HepG2 (cell line): ENCODE measurements around the gene NT5M. TPM values are rescaled to one million over a fixed set of nuclear protein-coding genes. Genes with fewer than 3 reads are reported as not detected.
A peak's percentile ranks its signal among the peaks of the same experiment; 100 is the strongest.

ENCODE experiments used
- BHLHE40 ChIP-seq: IDR thresholded peaks from 2 replicates; pipeline ENCODE4 v1.6.1; 2011; ENCODE audit warnings: low read length, improper control_type of control experiment
- CEBPG ChIP-seq: IDR thresholded peaks from 2 replicates; pipeline ENCODE4 v1.6.1; 2016
- HIVEP1 ChIP-seq: sonication (generic); formaldehyde crosslinking; IDR thresholded peaks from 2 replicates; pipeline ENCODE4 v1.4.0; 2020; ENCODE audit warnings: mild to moderate bottlenecking, missing genetic modification reagents
- KDM5A ChIP-seq: fragments of 200-600 bp; sonication (generic); IDR thresholded peaks from 2 replicates; pipeline ENCODE4 v1.7.0; 2018; ENCODE audit warnings: antibody characterized with exemption, mild to moderate bottlenecking, low read length, borderline replicate concordance
- KMT2A ChIP-seq: sonication (generic); formaldehyde crosslinking; IDR thresholded peaks from 2 replicates; pipeline ENCODE4 v1.4.0; 2020; ENCODE audit warnings: missing genetic modification reagents
- NAIF1 ChIP-seq: sonication (generic); formaldehyde crosslinking; IDR thresholded peaks from 2 replicates; pipeline ENCODE4 v1.5.0; 2020; ENCODE audit warnings: mild to moderate bottlenecking, missing genetic modification reagents, borderline replicate concordance
- PPARG ChIP-seq: conservative IDR thresholded peaks from 2 replicates; pipeline ENCODE4 v1.6.1; 2016; ENCODE audit warnings: missing biosample characterization, missing genetic modification reagents
- RORA ChIP-seq: sonication (generic); formaldehyde crosslinking; IDR thresholded peaks from 2 replicates; pipeline ENCODE4 v1.5.0; 2020; ENCODE audit warnings: mild to moderate bottlenecking, missing genetic modification reagents, moderate library complexity
- TBP ChIP-seq: sonication (generic); formaldehyde crosslinking; IDR thresholded peaks from 2 replicates; pipeline ENCODE4 v1.5.0; 2020; ENCODE audit warnings: missing genetic modification reagents
- TBX2 ChIP-seq: sonication (generic); formaldehyde crosslinking; IDR thresholded peaks from 2 replicates; pipeline ENCODE4 v1.5.0; 2020; ENCODE audit warnings: missing genetic modification reagents, mild to moderate bottlenecking, borderline replicate concordance
- TSC22D2 ChIP-seq: sonication (generic); formaldehyde crosslinking; IDR thresholded peaks from 2 replicates; pipeline ENCODE4 v1.5.1; 2020; ENCODE audit warnings: missing genetic modification reagents, mild to moderate bottlenecking, borderline replicate concordance
- XBP1 ChIP-seq: sonication (generic); formaldehyde crosslinking; IDR thresholded peaks from 2 replicates; pipeline ENCODE4 v1.5.0; 2020; ENCODE audit warnings: missing genetic modification reagents
- ZFP90 ChIP-seq: sonication (generic); formaldehyde crosslinking; IDR thresholded peaks from 2 replicates; pipeline ENCODE4 v1.8.0; 2022; ENCODE audit warnings: missing genetic modification reagents, mild to moderate bottlenecking, inconsistent platforms, borderline replicate concordance
- ZNF12 ChIP-seq: sonication (generic); formaldehyde crosslinking; IDR thresholded peaks from 2 replicates; pipeline ENCODE4 v1.5.0; 2020; ENCODE audit warnings: missing genetic modification reagents
- ZNF326 ChIP-seq: sonication (generic); formaldehyde crosslinking; IDR thresholded peaks from 2 replicates; pipeline ENCODE4 v1.4.0; 2020; ENCODE audit warnings: missing genetic modification reagents, borderline replicate concordance
- ZNF343 ChIP-seq: sonication (generic); formaldehyde crosslinking; IDR thresholded peaks from 2 replicates; pipeline ENCODE4 v1.4.0; 2020; ENCODE audit warnings: mild to moderate bottlenecking, missing genetic modification reagents
- ZNF446 ChIP-seq: sonication (generic); formaldehyde crosslinking; IDR thresholded peaks from 2 replicates; pipeline ENCODE4 v1.5.0; 2020; ENCODE audit warnings: mild to moderate bottlenecking, missing genetic modification reagents
- ZNF546 ChIP-seq: sonication (generic); formaldehyde crosslinking; conservative IDR thresholded peaks from 2 replicates; pipeline ENCODE4 v1.8.1; 2023; ENCODE audit warnings: mild to moderate bottlenecking, missing genetic modification reagents
- ZNF672 ChIP-seq: sonication (generic); formaldehyde crosslinking; IDR thresholded peaks from 2 replicates; pipeline ENCODE4 v1.8.1; 2022; ENCODE audit warnings: missing genetic modification reagents
- ZSCAN20 ChIP-seq: sonication (generic); formaldehyde crosslinking; IDR thresholded peaks from 2 replicates; pipeline ENCODE4 v1.4.0; 2020; ENCODE audit warnings: missing genetic modification reagents, mild to moderate bottlenecking, borderline replicate concordance
- polyA plus RNA-seq, 8 experiments: library from polyadenylated mRNA; depleted of rRNA in 3 of 8; stranded (reverse) in 7 of 8; unstranded in 1 of 8; fragments of >200 nt; fragmentation: Illumina TruSeq in 4 of 8; extraction: Trizol in 4 of 8; gene quantifications; 2 replicates each; pipeline versions ENCODE4 v1.2.1 to v1.2.3, GENCODE V29; 2011 to 2016; ENCODE audit warnings: low read depth in 4 of 8, missing spikeins in 1 of 8, mixed read lengths in 1 of 8; ENCODE audit not compliant: insufficient read depth in 1 of 8
- total RNA-seq, 5 experiments: library from RNA; depleted of rRNA; stranded (reverse); fragments of >200 nt; fragmentation: Illumina TruSeq; extraction: Trizol; gene quantifications; 2 replicates each; pipeline ENCODE4 v1.2.3, GENCODE V29; 2016; ENCODE audit warnings: low read depth in 1 of 5
- TF ChIP-seq, protein P1 (sequence below): sonication (generic); formaldehyde crosslinking; IDR thresholded peaks from 2 replicates; pipeline ENCODE4 v1.8.0; 2022; ENCODE audit warnings: missing genetic modification reagents, mild to moderate bottlenecking, inconsistent platforms, borderline replicate concordance
- TF ChIP-seq, protein P2 (sequence below): sonication (generic); formaldehyde crosslinking; IDR thresholded peaks from 2 replicates; pipeline ENCODE4 v1.8.0; 2022; ENCODE audit warnings: mild to moderate bottlenecking, missing genetic modification reagents, borderline replicate concordance
- TF ChIP-seq, protein P3 (sequence below): sonication (generic); formaldehyde crosslinking; IDR thresholded peaks from 2 replicates; pipeline ENCODE4 v1.4.0; 2020; ENCODE audit warnings: mild to moderate bottlenecking, missing genetic modification reagents
- TF ChIP-seq, protein P4 (sequence below): sonication (generic); formaldehyde crosslinking; IDR thresholded peaks from 2 replicates; pipeline ENCODE4 v1.5.0; 2020; ENCODE audit warnings: mild to moderate bottlenecking, missing genetic modification reagents

The NT5M gene
- total and polyA plus RNA-seq, 2 of the 13 experiments (the other 11 are each of a cell fraction or from before 2014, with no cell fraction given), result 0.55 to 0.78 TPM

DNA sequence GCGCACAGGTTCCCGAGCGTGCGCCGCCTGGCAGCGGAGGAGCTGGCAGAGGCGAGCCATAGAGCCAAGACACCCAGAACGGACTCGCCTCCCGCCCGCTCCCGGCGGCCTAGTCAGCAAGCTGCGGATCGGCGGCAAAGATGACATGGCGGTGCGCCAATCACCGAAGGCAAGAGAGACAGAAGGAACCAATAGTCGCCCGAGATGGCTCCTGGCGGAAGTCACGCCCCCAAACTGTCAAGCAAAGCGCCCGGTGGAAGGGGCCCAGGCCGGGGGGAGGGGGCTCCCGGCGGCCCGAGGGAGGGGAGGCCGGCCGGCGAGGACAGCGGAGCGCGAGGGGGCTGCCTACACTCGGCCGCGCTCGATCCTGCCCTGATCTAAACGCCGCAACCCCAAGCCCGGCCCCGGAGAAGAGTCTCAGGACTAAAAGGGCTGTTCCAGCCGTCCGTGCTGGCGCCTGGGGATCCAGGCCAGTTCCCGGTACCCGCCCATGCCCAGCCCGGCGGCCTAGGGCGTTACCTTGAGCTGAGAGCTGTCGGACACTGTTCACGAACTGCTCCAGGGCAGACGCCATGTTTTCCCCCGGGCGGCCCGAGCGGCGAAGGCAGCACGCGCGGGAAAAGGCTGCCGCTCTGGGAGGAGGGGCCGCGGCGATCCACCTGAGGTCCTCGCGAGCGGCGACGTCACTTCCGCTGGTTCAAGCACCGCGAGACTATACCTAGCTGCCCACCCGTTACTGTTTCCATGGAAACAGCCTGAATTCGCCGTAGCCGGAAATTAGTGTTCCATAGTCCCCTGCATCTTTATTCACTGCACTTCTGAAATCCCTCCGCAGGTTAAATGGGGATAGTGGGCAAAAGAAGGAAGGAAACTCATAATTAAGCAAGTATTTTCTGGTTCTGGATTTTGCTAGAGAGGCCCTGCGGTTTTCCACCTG is 22.3 kb upstream of the NT5M start, which contains the start of gene COPS3 (continued):
- TF ChIP-seq ZSCAN20 (CRISPR knock-in tag) (no peak), PPARG (0 out of 2 replicates have a peak, but pooled peaks have one; percentile 19), TSC22D2 (CRISPR knock-in tag) (0 out of 2 replicates have a peak, but pooled peaks have one; percentile 23), TBP (CRISPR knock-in tag) (no peak), ZNF672 (CRISPR knock-in tag) (no peak), KMT2A (0 out of 2 replicates have a peak, but pooled peaks have one; percentile 45), RORA (CRISPR knock-in tag) (no peak), CEBPG (CRISPR knock-in tag) (no peak), XBP1 (no peak), ZNF546 (CRISPR knock-in tag) (no peak), ZNF446 (CRISPR knock-in tag) (no peak), HIVEP1 (CRISPR knock-in tag) (peak; percentile 75), NAIF1 (peak; percentile 86; the same call in 1 of the 2 replicates), TBX2 (CRISPR knock-in tag) (peak; percentile 55), ZNF326 (CRISPR knock-in tag) (no peak), ZNF12 (CRISPR knock-in tag) (no peak), BHLHE40 (peak; percentile 44; the same call in 1 of the 2 replicates), KDM5A (peak; percentile 94), ZFP90 (CRISPR knock-in tag) (no peak), ZNF343 (no peak)
- TF ChIP-seq, protein P1, sequence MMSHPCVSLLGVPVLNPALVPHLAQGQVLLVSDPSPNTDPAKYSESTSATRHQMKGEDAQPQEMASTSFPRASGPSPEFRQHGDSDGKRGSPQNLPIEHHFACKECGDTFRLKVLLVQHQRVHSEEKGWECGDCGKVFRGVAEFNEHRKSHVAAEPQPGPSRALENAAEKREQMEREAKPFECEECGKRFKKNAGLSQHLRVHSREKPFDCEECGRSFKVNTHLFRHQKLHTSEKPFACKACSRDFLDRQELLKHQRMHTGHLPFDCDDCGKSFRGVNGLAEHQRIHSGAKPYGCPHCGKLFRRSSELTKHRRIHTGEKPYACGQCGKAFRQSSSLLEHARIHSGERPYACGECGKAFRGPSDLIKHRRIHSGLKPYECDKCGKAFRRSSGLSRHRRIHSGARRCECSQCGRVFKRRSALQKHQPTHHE (CRISPR knock-in tag), result peak; percentile 58; the same call in 1 of the 2 replicates
- TF ChIP-seq, protein P2, sequence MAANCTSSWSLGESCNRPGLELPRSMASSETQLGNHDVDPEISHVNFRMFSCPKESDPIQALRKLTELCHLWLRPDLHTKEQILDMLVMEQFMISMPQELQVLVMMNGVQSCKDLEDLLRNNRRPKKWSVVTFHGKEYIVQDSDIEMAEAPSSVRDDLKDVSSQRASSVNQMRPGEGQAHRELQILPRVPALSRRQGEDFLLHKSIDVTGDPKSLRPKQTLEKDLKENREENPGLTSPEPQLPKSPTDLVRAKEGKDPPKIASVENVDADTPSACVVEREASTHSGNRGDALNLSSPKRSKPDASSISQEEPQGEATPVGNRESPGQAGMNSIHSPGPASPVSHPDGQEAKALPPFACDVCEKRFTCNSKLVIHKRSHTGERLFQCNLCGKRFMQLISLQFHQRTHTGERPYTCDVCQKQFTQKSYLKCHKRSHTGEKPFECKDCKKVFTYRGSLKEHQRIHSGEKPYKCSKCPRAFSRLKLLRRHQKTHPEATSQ (CRISPR knock-in tag), result no peak
- TF ChIP-seq, protein P3, sequence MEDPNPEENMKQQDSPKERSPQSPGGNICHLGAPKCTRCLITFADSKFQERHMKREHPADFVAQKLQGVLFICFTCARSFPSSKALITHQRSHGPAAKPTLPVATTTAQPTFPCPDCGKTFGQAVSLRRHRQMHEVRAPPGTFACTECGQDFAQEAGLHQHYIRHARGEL (CRISPR knock-in tag), result 0 out of 2 replicates have a peak, but pooled peaks have one; percentile 67
- TF ChIP-seq, protein P4, sequence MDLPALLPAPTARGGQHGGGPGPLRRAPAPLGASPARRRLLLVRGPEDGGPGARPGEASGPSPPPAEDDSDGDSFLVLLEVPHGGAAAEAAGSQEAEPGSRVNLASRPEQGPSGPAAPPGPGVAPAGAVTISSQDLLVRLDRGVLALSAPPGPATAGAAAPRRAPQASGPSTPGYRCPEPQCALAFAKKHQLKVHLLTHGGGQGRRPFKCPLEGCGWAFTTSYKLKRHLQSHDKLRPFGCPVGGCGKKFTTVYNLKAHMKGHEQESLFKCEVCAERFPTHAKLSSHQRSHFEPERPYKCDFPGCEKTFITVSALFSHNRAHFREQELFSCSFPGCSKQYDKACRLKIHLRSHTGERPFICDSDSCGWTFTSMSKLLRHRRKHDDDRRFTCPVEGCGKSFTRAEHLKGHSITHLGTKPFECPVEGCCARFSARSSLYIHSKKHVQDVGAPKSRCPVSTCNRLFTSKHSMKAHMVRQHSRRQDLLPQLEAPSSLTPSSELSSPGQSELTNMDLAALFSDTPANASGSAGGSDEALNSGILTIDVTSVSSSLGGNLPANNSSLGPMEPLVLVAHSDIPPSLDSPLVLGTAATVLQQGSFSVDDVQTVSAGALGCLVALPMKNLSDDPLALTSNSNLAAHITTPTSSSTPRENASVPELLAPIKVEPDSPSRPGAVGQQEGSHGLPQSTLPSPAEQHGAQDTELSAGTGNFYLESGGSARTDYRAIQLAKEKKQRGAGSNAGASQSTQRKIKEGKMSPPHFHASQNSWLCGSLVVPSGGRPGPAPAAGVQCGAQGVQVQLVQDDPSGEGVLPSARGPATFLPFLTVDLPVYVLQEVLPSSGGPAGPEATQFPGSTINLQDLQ (CRISPR knock-in tag), result no peak; the same call in 1 of the 2 replicates
